HepG2 (cell line): ENCODE measurements around the gene CTDNEP1. TPM values are rescaled to one million over a fixed set of nuclear protein-coding genes. Genes with fewer than 3 reads are reported as not detected.

ENCODE experiments used
- ATAC-seq: fragments of 200-7000 bp; cut with Tn5 transposase; 3 replicates; pipeline ENCODE4 v1.9.1; 2020; ENCODE audit warnings: mild to moderate bottlenecking, moderate library complexity
- BruUV-seq: library from RNA; stranded (reverse); fragments of 400-500 nt; replicated peaks from 2 replicates; lab custom pipeline; 2021; lab: Mats Ljungman, UMichigan
- CTCF ChIA-PET: fragments of 300-600 bp; formaldehyde crosslinking; extraction: SDS; loops from one replicate; lab custom pipeline; 2021; ENCODE audit warnings: low total read pairs, inconsistent platforms, low intra/inter-chr PET ratio; lab: Yijun Ruan, JAX
- POLR2A ChIA-PET: fragments of 350-600 bp; sonication (Branson Sonifier 250); formaldehyde crosslinking; loops from one replicate; lab custom pipeline; 2020; ENCODE audit warnings: antibody characterized with exemption, inconsistent platforms; lab: Yijun Ruan, JAX
- DNase-seq: peaks from one replicate; pipeline ENCODE4 v3.0.0-alpha.2; 2015; ENCODE audit warnings: low spot score
- FAIRE-seq: peaks from 3 replicates; lab custom pipeline; 2011; peaks lifted over from hg19 to GRCh38; lab: Jason Lieb, UNC
- H2AFZ ChIP-seq: one replicate; pipeline ENCODE4 v1.6.1; 2011; ENCODE audit warnings: low read length, inconsistent platforms
- H3K27ac ChIP-seq: fragments of 300-600 bp; 3 replicates; pipeline ENCODE4 v1.8.0; 2011; ENCODE audit warnings: mixed run types, mild to moderate bottlenecking, mixed read lengths, low read length, inconsistent platforms; ENCODE audit not compliant: insufficient read depth; ENCODE audit errors: extremely low read length
- H3K27me3 ChIP-seq, 2 experiments: fragments of 200-600 bp in 1 of 2; 2 replicates in 1 of 2; 3 replicates in 1 of 2; pipeline versions ENCODE4 v1.6.0 to v1.8.0; 2011; ENCODE audit warnings: low read length in 2 of 2, mild to moderate bottlenecking in 2 of 2, moderate library complexity in 2 of 2, inconsistent platforms in 1 of 2; ENCODE audit not compliant: insufficient read depth in 2 of 2, control insufficient read depth in 1 of 2
- H3K36me3 ChIP-seq, 2 experiments: fragments of 200-600 bp in 1 of 2; replicated peaks in 1 of 2; 2 replicates in 1 of 2; 3 replicates in 1 of 2; pipeline versions ENCODE4 v1.5.1 to v1.8.0; 2011; ENCODE audit warnings: low read length in 2 of 2, inconsistent platforms in 1 of 2; ENCODE audit not compliant: insufficient read depth in 2 of 2, control insufficient read depth in 1 of 2
- H3K4me1 ChIP-seq: 2 replicates; pipeline ENCODE4 v1.5.1; 2012; ENCODE audit warnings: low read length, inconsistent platforms; ENCODE audit not compliant: insufficient read depth
- H3K4me2 ChIP-seq: 2 replicates; pipeline ENCODE4 v1.6.0; 2011; ENCODE audit warnings: low read depth, low read length, inconsistent platforms
- H3K4me3 ChIP-seq, 3 experiments: fragments of 200-600 bp in 1 of 3; sonication (generic), shearing (Covaris generic) in 1 of 3; replicated peaks in 1 of 3; 2 replicates each; pipeline ENCODE4 v1.5.1; 2011 to 2016; ENCODE audit warnings: low read length in 3 of 3, inconsistent platforms in 2 of 3, low read depth in 2 of 3, mild to moderate bottlenecking in 2 of 3, control low read depth in 1 of 3, mixed read lengths in 1 of 3; ENCODE audit not compliant: insufficient read depth in 1 of 3
- H3K79me2 ChIP-seq: one replicate; pipeline ENCODE4 v1.6.1; 2011; ENCODE audit warnings: low read length, inconsistent platforms; ENCODE audit not compliant: insufficient read depth
- H3K9ac ChIP-seq: 2 replicates; pipeline ENCODE4 v1.6.0; 2011; ENCODE audit warnings: mild to moderate bottlenecking, low read depth, low read length, inconsistent platforms; ENCODE audit not compliant: insufficient read depth
- H3K9me3 ChIP-seq: 2 replicates; pipeline ENCODE4 v1.5.1; 2012; ENCODE audit warnings: mild to moderate bottlenecking, low read length
- H4K20me1 ChIP-seq: 2 replicates; pipeline ENCODE4 v1.6.0; 2011; ENCODE audit warnings: inconsistent platforms, mild to moderate bottlenecking, low read length, moderate library complexity; ENCODE audit not compliant: insufficient read depth
- AHR ChIP-seq: IDR thresholded peaks from 2 replicates; pipeline ENCODE4 v1.6.1; 2018; ENCODE audit warnings: missing genetic modification reagents, missing compliant biosample characterization
- HNRNPL ChIP-seq: fragments of 200-400 bp; formaldehyde crosslinking; IDR thresholded peaks from 2 replicates; pipeline ENCODE4 v1.6.1; 2017; ENCODE audit warnings: mild to moderate bottlenecking, low read depth, low read length
- MYNN ChIP-seq: sonication (generic); formaldehyde crosslinking; IDR thresholded peaks from 2 replicates; pipeline ENCODE4 v1.4.0; 2020; ENCODE audit warnings: mild to moderate bottlenecking, low read depth, missing genetic modification reagents
- NFIC ChIP-seq: IDR thresholded peaks from 2 replicates; pipeline ENCODE4 v1.6.1; 2012; ENCODE audit warnings: mild to moderate bottlenecking, low read length, inconsistent platforms
- PRDM15 ChIP-seq: sonication (generic); formaldehyde crosslinking; IDR thresholded peaks from 2 replicates; pipeline ENCODE4 v1.4.0; 2020; ENCODE audit warnings: missing genetic modification reagents
- PRPF4 ChIP-seq: fragments of 200-400 bp; formaldehyde crosslinking; IDR thresholded peaks from 2 replicates; pipeline ENCODE4 v1.6.1; 2016; ENCODE audit warnings: low read length, low read depth; ENCODE audit not compliant: poor library complexity, severe bottlenecking
- RFXAP ChIP-seq: sonication (generic); formaldehyde crosslinking; IDR thresholded peaks from 2 replicates; pipeline ENCODE4 v1.4.0; 2020; ENCODE audit warnings: missing genetic modification reagents, borderline replicate concordance
- SIX4 ChIP-seq: sonication (generic); formaldehyde crosslinking; IDR thresholded peaks from 2 replicates; pipeline ENCODE4 v1.4.0; 2020; ENCODE audit warnings: missing genetic modification reagents
- SP4 ChIP-seq: sonication (generic); formaldehyde crosslinking; IDR thresholded peaks from 2 replicates; pipeline ENCODE4 v1.8.1; 2023; ENCODE audit warnings: mild to moderate bottlenecking, missing genetic modification reagents
- TEAD3 ChIP-seq: optimal IDR thresholded peaks from 2 replicates; pipeline ENCODE3; 2016; ENCODE audit warnings: borderline replicate concordance
- TP53 ChIP-seq: sonication (generic); formaldehyde crosslinking; conservative IDR thresholded peaks from 2 replicates; pipeline ENCODE4 v1.4.0; 2020; ENCODE audit warnings: missing genetic modification reagents
- ZNF160 ChIP-seq: sonication (generic); formaldehyde crosslinking; IDR thresholded peaks from 2 replicates; pipeline ENCODE4 v1.8.0; 2022; ENCODE audit warnings: mild to moderate bottlenecking, inconsistent platforms, missing genetic modification reagents
- ZNF17 ChIP-seq: sonication (generic); formaldehyde crosslinking; IDR thresholded peaks from 2 replicates; pipeline ENCODE4 v1.5.0; 2020; ENCODE audit warnings: mild to moderate bottlenecking, missing genetic modification reagents
- ZNF530 ChIP-seq: sonication (generic); formaldehyde crosslinking; IDR thresholded peaks from 2 replicates; pipeline ENCODE4 v1.5.0; 2020; ENCODE audit warnings: low read depth, mild to moderate bottlenecking, missing genetic modification reagents
- ZNF562 ChIP-seq: sonication (generic); formaldehyde crosslinking; IDR thresholded peaks from 2 replicates; pipeline ENCODE4 v1.8.0; 2022; ENCODE audit warnings: missing genetic modification reagents, borderline replicate concordance
- ZNF572 ChIP-seq: sonication (generic); formaldehyde crosslinking; IDR thresholded peaks from 2 replicates; pipeline ENCODE4 v1.5.1; 2020; ENCODE audit warnings: mild to moderate bottlenecking, missing genetic modification reagents
- ZNF660 ChIP-seq: sonication (generic); formaldehyde crosslinking; IDR thresholded peaks from 2 replicates; pipeline ENCODE4 v1.5.1; 2020; ENCODE audit warnings: mild to moderate bottlenecking, low read depth, missing genetic modification reagents, borderline replicate concordance
- WGBS: methylation state at CpG from one replicate; pipeline ENCODE4 v1.1.6; 2017; ENCODE audit warnings: low lambda C conversion rate; 5-methylcytosine and 5-hydroxymethylcytosine counted together
- in situ Hi-C: cut with HindIII; loops from 2 replicates; pipeline ENCODE4 v1.10.0; 2017; ENCODE audit warnings: low pct_unique_long_range_greater_than_20kb; ENCODE audit not compliant: extremely low pct_ligation_motif_present
- intact Hi-C: fragments of 100-400 bp; cut with micrococcal nuclease; formaldehyde crosslinking; loops from one replicate; pipeline ENCODE4 v1.10.0; 2022; ENCODE audit not compliant: unreplicated experiment
- polyA plus RNA-seq, 8 experiments: library from polyadenylated mRNA; depleted of rRNA in 3 of 8; stranded (reverse) in 7 of 8; unstranded in 1 of 8; fragments of >200 nt; fragmentation: Illumina TruSeq in 4 of 8; extraction: Trizol in 4 of 8; gene quantifications; 2 replicates each; pipeline versions ENCODE4 v1.2.1 to v1.2.3, GENCODE V29; 2011 to 2016; ENCODE audit warnings: low read depth in 4 of 8, missing spikeins in 1 of 8, mixed read lengths in 1 of 8; ENCODE audit not compliant: insufficient read depth in 1 of 8
- total RNA-seq, 5 experiments: library from RNA; depleted of rRNA; stranded (reverse); fragments of >200 nt; fragmentation: Illumina TruSeq; extraction: Trizol; gene quantifications; 2 replicates each; pipeline ENCODE4 v1.2.3, GENCODE V29; 2016; ENCODE audit warnings: low read depth in 1 of 5
- TF ChIP-seq, protein P1 (sequence below): sonication (generic); formaldehyde crosslinking; IDR thresholded peaks from 2 replicates; pipeline ENCODE4 v1.4.0; 2020; ENCODE audit warnings: mild to moderate bottlenecking, missing genetic modification reagents
- TF ChIP-seq, protein P2 (sequence below): sonication (generic); formaldehyde crosslinking; IDR thresholded peaks from 2 replicates; pipeline ENCODE4 v1.5.0; 2020; ENCODE audit warnings: mild to moderate bottlenecking, missing genetic modification reagents

The CTDNEP1 gene
- total and polyA plus RNA-seq, 2 of the 13 experiments (the other 11 are each of a cell fraction or from before 2014, with no cell fraction given), result 19.8 to 118 TPM

GRCh38 chr17:7296189-7296861 is 44.8 kb upstream of the CTDNEP1 start:
- no peak overlapping the region for H3K27ac ChIP-seq
- FAIRE-seq (no peak), ATAC-seq (peak; percentile 63), DNase-seq (peak; percentile 56)
- H3K4me1 ChIP-seq, result peaks cover 41% of the 10 kb centered on the region
- intact Hi-C loops, result loop anchor here (1.0 kb wide), 1 partner anchor 16 kb away; no protein-coding TSS in a partner anchor
- H4K20me1 ChIP-seq, result no peaks in the 10 kb centered on the region
- peaks cover 2 to 11% of the 10 kb centered on the region in 2 experiments; a peak in 2 of 5 replicates for H3K27me3 ChIP-seq
- no peaks in the 10 kb centered on the region for H3K36me3 ChIP-seq
- no peak overlapping the region for H3K9ac ChIP-seq
- H3K79me2 ChIP-seq, result no peaks in the 10 kb centered on the region
- BruUV-seq, result no TSS peak
- H3K9me3 ChIP-seq, result no peaks in the 10 kb centered on the region
- in situ Hi-C loops, result no loop called here
- H2AFZ ChIP-seq, result peak overlapping the region; percentile 69
- ChIA-PET CTCF (interaction anchor here (1.1 to 2.6 kb wide), 5 partner anchors 16 to 76 kb away, joined by 4 to 43 read pairs (median 6); partner anchors contain the start of genes ELP5 and SLC2A4), POLR2A (interaction anchor here (0.6 to 1.9 kb wide), 10 partner anchors 14 to 260 kb away, joined by 3 to 22 read pairs (median 5); partner anchors contain the start of genes GABARAP, NEURL4, SLC16A13 and SLC2A4)
- 6% methylated on average over 31 of the region's 51 CpGs for WGBS
- H3K4me2 ChIP-seq, result peak overlapping the region; percentile 88
- H3K4me3 ChIP-seq, result peak overlapping the region in 1 of 3 experiments; percentile 50; a peak in 2 of 6 replicates
- TF ChIP-seq HNRNPL (0 out of 2 replicates have a peak, but pooled peaks have one; percentile 61), ZNF17 (CRISPR knock-in tag) (no peak), AHR (no peak), ZNF572 (CRISPR knock-in tag) (no peak), TEAD3 (CRISPR knock-in tag) (peak; percentile 65), ZNF160 (CRISPR knock-in tag) (no peak), ZNF562 (CRISPR knock-in tag) (no peak), ZNF530 (CRISPR knock-in tag) (no peak), PRDM15 (no peak), RFXAP (no peak), TP53 (CRISPR knock-in tag) (no peak), MYNN (CRISPR knock-in tag) (no peak), NFIC (no peak), ZNF660 (CRISPR knock-in tag) (no peak), PRPF4 (no peak), SP4 (no peak), SIX4 (CRISPR knock-in tag) (no peak)
- TF ChIP-seq, protein P1, sequence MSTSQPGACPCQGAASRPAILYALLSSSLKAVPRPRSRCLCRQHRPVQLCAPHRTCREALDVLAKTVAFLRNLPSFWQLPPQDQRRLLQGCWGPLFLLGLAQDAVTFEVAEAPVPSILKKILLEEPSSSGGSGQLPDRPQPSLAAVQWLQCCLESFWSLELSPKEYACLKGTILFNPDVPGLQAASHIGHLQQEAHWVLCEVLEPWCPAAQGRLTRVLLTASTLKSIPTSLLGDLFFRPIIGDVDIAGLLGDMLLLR (CRISPR knock-in tag), result peak; percentile 77
- TF ChIP-seq, protein P2, sequence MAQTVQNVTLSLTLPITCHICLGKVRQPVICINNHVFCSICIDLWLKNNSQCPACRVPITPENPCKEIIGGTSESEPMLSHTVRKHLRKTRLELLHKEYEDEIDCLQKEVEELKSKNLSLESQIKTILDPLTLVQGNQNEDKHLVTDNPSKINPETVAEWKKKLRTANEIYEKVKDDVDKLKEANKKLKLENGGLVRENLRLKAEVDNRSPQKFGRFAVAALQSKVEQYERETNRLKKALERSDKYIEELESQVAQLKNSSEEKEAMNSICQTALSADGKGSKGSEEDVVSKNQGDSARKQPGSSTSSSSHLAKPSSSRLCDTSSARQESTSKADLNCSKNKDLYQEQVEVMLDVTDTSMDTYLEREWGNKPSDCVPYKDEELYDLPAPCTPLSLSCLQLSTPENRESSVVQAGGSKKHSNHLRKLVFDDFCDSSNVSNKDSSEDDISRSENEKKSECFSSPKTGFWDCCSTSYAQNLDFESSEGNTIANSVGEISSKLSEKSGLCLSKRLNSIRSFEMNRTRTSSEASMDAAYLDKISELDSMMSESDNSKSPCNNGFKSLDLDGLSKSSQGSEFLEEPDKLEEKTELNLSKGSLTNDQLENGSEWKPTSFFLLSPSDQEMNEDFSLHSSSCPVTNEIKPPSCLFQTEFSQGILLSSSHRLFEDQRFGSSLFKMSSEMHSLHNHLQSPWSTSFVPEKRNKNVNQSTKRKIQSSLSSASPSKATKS (CRISPR knock-in tag), result no peak
